ENCODE data around the gene IFT88. TPM values are rescaled to one million over a fixed set of nuclear protein-coding genes. Genes with fewer than 3 reads are reported as not detected.
A peak's percentile ranks its signal among the peaks of the same experiment; 100 is the strongest.

The IFT88 gene
- total RNA-seq, 1 donor from 2014 or later = 5.9 TPM

DNA sequence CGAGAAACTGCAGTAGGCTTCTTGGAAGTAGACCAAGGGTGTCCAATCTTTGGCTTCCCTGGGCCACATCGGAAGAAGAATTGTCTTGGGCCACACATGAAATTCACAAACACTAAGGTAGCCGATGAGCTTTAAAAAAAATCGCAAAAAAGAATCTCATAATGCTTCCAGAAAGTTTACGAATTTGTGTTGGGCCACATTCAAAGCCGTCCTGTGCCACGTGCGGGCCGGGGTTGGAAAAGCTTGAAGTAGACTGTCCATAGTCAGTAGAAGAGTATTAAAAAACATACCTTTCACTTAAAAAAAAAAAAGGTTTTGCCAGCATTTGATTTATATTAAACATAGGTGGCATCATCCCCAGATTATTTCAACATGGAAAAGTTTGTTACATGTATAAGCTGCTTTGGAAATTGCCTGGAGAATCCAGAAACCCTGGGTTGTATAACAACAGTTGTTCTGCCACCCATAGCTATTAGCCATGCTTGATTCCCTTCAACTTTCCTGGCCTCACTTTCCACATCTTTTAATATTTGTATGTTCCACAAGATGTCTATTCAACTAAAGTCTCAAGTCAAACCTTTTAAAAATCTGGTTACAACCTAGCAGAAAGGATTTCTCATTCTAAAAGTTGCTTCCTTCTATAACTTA is 1.0 kb downstream of the IFT88 start:
- H3K27ac Mint-ChIP-seq (ENCODE audit: unreplicated experiment) = peak overlapping the region; percentile 96
- H3K9me3 Mint-ChIP-seq (ENCODE audit: low read depth) = peaks cover 7% of the 10 kb centered on the region
- H3K36me3 Mint-ChIP-seq (ENCODE audit: low read depth) = no peaks in the 10 kb centered on the region
- no peaks in the 10 kb centered on the region for H3K27me3 Mint-ChIP-seq (ENCODE audit: low read depth)
- peak overlapping the region; percentile 87 for H3K4me3 Mint-ChIP-seq (ENCODE audit: unreplicated experiment)
- peaks cover 21% of the 10 kb centered on the region for H3K4me1 Mint-ChIP-seq (ENCODE audit: low read depth)
- TF ChIP-seq, protein P1, sequence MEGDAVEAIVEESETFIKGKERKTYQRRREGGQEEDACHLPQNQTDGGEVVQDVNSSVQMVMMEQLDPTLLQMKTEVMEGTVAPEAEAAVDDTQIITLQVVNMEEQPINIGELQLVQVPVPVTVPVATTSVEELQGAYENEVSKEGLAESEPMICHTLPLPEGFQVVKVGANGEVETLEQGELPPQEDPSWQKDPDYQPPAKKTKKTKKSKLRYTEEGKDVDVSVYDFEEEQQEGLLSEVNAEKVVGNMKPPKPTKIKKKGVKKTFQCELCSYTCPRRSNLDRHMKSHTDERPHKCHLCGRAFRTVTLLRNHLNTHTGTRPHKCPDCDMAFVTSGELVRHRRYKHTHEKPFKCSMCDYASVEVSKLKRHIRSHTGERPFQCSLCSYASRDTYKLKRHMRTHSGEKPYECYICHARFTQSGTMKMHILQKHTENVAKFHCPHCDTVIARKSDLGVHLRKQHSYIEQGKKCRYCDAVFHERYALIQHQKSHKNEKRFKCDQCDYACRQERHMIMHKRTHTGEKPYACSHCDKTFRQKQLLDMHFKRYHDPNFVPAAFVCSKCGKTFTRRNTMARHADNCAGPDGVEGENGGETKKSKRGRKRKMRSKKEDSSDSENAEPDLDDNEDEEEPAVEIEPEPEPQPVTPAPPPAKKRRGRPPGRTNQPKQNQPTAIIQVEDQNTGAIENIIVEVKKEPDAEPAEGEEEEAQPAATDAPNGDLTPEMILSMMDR (IDR thresholded peaks at IDR 0.05) = no peak
- no peak for DNase-seq (ENCODE audit: low spot score)

- no peak for DNase-seq (ENCODE audit: low spot score)
- Mint-ChIP-seq H3K27me3 (ENCODE audit: low read depth) (no peaks in the 10 kb centered on the region), H3K4me1 (ENCODE audit: low read depth) (peaks cover 29% of the 10 kb centered on the region), H3K36me3 (ENCODE audit: low read depth) (peaks cover 2% of the 10 kb centered on the region), H3K4me3 (ENCODE audit: unreplicated experiment) (no peak overlapping the region), H3K9me3 (ENCODE audit: low read depth) (peaks cover 2% of the 10 kb centered on the region), H3K27ac (ENCODE audit: unreplicated experiment) (no peak overlapping the region)
- TF ChIP-seq, protein P1 (IDR thresholded peaks at IDR 0.05) = no peak
These were observed 3.6 kb downstream of the IFT88 start for GRCh38 chr13:20570517-20570916.

DNA sequence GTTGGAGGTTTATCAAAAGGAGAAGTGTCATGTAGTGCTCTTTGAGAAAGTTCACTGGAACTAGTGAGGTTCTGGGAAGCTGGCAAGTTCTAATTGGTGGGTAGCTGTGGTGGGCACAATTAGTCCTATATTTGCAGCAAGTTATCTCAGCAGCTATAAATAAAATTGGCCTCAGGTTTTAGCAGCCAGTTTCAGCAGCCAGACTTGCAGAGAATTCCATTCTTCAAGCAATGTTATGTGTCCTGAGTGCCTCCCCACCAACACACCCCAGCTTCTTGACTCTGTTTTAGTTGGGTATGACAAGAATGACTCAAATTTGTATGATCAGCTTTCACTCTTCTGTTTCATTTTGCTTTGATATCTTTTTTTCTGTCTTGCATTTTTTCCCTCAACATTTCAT is 4.7 kb downstream of the IFT88 start:
- DNase-seq (ENCODE audit: low spot score) = no peak
- Mint-ChIP-seq H3K27ac (ENCODE audit: unreplicated experiment) (peak overlapping the region; percentile 68), H3K36me3 (ENCODE audit: low read depth) (peaks cover 8% of the 10 kb centered on the region), H3K4me3 (ENCODE audit: unreplicated experiment) (no peak overlapping the region), H3K4me1 (ENCODE audit: low read depth) (peaks cover 25% of the 10 kb centered on the region), H3K27me3 (ENCODE audit: low read depth) (no peaks in the 10 kb centered on the region), H3K9me3 (ENCODE audit: low read depth) (peaks cover 12% of the 10 kb centered on the region)
- TF ChIP-seq, protein P1 (IDR thresholded peaks at IDR 0.05) = no peak

- Mint-ChIP-seq H3K36me3 (ENCODE audit: low read depth) (peaks cover 16% of the 10 kb centered on the region), H3K4me3 (ENCODE audit: unreplicated experiment) (no peak overlapping the region), H3K27ac (ENCODE audit: unreplicated experiment) (no peak overlapping the region), H3K9me3 (ENCODE audit: low read depth) (peaks cover 21% of the 10 kb centered on the region), H3K4me1 (ENCODE audit: low read depth) (peaks cover 17% of the 10 kb centered on the region), H3K27me3 (ENCODE audit: low read depth) (no peaks in the 10 kb centered on the region)
- TF ChIP-seq, protein P1 (IDR thresholded peaks at IDR 0.05) = no peak
- no peak for DNase-seq (ENCODE audit: low spot score)
These were observed 6.2 kb downstream of the IFT88 start for GRCh38 chr13:20573186-20573585.

GRCh38 chr13:20573636-20574035 is 6.7 kb downstream of the IFT88 start:
- peaks cover 15% of the 10 kb centered on the region for H3K4me1 Mint-ChIP-seq (ENCODE audit: low read depth)
- H3K9me3 Mint-ChIP-seq (ENCODE audit: low read depth) = peaks cover 21% of the 10 kb centered on the region
- no peak for DNase-seq (ENCODE audit: low spot score)
- H3K4me3 Mint-ChIP-seq (ENCODE audit: unreplicated experiment) = no peak overlapping the region
- no peak overlapping the region for H3K27ac Mint-ChIP-seq (ENCODE audit: unreplicated experiment)
- peaks cover 19% of the 10 kb centered on the region for H3K36me3 Mint-ChIP-seq (ENCODE audit: low read depth)
- TF ChIP-seq, protein P1 (IDR thresholded peaks at IDR 0.05) = no peak
- no peaks in the 10 kb centered on the region for H3K27me3 Mint-ChIP-seq (ENCODE audit: low read depth)
